Activated effector memory CD4-positive, alpha-beta T cell treated with anti-CD3 and anti-CD28 coated beads, Interleukin-2, amount 50 U/mL, for 16 hours (primary cell): Measurements from ENCODE around the gene RETN.
A peak's percentile ranks its signal among the peaks of the same experiment; 100 is the strongest.
"Not testable (repeated sequence)": the region's sequence is repeated elsewhere in the genome, so short reads cannot be mapped to it uniquely, and the experiment has no call there.

Source experiments
- DNase-seq: peaks from one replicate; pipeline ENCODE4 v3.0.0-alpha.2; 2020

RETN gene

DNA sequence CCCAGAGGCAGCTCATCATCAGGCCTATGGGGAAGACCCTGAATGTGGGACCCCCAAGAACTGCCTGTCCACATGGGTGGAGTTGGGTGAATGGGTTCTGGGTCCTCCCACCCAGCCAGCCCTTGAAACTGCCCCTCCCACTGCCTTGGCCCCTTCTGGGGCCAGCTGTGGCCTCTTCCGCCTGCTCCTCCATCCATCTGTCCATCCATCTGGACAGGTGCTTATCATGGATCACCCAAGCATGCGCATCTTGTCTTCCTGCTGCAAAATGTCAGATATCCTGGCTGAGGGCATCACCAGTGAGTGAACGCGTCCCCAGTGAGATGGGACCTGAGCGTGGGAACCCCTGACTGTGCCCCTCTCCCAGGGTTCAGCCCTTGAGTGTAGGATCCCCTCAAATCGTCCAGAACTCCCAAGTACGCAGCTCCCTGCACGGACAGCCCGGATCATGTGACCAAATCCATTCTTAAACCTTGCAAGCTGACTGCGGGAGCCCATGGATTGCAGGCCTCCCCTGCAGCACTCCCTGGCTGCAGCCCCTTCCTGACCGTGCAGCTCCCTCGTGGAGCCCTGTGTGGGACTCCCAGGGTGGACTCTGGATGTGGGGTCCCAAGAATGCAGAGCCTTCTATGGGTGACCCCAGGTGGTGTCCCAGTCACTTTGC lies 29.9 kb upstream of the RETN start:
- DNase-seq: no peak

DNA sequence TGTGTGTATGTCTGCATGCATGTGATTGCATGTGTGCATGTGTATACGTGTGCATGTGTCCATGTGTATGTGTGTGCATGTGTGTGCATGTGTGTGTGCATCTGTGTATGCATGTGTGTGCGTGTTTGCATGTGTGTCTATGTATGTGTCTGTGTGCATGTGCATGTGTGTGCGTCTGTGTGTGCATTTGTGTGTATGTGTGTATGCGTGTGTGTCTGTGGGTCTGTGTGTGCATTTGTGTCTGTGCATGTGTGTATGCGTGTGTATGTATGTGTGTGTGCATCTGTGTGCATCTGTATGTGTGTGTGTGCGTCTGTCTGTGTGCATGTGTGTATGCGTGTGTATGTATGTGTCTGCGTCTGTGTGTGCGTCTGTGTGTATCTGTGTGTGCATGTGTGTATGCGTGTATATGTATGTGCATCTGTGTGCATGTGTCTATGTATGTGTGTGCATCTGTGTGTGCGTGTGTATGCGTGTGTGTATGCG lies 28.9 kb upstream of the RETN start:
- DNase-seq: no peak

DNA sequence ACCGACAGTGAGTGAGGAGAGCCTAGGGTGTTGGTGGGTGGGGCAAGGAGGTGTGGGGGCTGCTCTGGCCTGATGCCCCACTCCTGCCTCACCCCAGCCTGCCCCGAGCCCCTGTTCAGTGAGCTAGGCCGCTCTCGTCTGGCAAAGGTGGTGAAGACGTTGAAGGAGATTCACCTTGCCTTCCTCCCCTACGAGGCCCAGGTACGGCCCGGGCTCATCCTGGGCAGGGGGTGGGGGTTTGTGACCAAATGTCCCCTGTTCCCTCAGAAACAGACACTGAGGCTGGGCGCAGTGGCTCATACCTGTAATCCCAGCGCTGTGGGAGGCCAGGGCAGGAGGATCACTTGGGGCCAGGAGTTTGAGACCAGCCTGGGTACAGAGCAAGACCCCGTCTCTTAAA lies 28.0 kb upstream of the RETN start:
- DNase-seq: no peak

DNA sequence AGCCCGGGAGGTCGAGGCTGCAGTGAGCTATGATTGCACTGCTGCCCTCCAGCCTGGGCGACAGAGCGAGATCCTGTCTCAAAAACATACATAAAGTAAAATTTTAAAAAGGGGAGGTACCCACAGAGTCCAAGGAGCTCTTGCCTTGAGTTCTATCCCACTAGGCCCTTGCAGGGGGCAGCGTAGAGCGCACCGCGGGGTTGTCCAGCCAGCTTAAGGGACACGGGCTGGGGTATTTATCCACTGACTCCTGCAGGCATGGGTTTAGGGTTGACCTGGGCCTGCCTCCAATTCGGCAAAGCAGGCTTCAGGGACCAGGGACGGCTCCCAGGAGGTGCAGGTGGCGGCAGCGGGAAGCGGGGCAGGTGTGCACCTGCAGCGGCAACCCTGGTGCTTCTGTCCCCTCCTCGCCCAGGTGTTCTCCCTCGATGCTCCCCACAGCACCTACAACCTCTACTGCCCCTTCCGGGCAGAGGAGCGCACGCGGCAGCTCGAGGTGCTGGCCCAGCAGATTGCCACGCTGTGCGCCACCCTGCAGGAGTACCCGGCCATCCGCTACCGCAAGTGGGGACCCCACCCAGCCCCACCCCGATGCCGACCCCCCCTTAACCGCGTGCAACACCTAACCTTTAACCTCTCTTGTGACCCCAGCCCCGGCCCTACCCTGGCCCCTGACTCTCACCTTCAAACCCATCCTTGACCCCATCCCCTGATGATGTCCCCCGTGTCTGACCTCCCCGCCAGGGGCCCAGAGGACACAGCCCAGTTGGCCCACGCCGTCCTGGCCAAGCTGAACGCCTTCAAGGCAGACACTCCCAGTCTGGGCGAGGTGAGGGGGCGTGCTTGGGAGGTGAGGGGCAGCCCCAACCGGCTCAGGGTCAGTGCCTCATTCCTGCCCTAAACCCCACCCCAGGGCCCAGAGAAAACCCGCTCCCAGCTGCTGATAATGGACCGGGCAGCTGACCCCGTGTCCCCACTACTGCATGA lies 27.3 kb upstream of the RETN start:
- DNase-seq: no peak

DNA sequence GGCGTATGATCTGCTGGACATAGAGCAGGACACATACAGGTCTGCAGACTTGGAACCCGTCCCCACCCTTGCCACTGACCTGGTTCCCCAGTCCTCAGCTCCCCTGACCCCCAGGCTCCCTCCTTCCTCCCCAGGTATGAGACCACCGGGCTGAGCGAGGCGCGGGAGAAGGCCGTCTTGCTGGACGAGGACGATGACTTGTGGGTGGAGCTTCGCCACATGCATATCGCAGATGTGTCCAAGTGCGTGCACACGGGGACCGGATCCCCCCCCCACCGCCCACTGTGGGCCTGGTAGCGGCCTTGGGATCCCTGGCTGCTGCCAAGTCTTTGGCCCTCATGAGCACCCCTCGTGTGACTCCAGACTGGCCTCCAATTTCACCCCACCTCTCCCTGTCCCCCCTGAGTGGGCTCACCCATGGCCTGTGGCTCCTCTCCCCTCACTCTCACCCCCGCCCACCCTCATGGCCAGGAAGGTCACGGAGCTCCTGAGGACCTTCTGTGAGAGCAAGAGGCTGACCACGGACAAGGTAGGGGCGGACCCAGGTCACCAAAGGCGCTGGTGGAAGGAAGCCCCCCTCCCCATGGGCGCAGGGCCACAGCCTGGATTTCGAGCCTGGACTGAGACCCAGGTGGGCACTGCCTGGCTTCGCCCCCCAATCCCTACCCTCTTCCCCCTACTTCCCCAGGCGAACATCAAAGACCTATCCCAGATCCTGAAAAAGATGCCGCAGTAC lies 26.4 kb upstream of the RETN start:
- no peak for DNase-seq

DNA sequence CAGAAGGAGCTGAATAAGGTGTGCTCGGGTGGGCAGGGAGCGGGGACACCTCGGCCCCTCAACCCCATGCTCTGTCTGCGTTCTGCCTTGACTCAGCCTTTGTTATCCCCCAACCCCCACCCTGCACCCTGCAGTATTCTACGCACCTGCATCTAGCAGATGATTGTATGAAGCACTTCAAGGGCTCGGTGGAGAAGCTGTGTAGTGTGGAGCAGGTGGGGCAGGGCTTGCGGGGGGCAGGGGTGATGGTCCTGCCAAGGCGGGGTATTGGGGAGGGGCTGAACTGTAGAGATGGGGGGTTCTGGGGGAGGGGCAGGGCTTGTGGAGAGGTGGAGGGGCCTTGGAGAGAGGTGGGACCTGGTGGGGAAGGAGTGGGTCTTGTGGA lies 25.8 kb upstream of the RETN start:
- no peak for DNase-seq

DNA sequence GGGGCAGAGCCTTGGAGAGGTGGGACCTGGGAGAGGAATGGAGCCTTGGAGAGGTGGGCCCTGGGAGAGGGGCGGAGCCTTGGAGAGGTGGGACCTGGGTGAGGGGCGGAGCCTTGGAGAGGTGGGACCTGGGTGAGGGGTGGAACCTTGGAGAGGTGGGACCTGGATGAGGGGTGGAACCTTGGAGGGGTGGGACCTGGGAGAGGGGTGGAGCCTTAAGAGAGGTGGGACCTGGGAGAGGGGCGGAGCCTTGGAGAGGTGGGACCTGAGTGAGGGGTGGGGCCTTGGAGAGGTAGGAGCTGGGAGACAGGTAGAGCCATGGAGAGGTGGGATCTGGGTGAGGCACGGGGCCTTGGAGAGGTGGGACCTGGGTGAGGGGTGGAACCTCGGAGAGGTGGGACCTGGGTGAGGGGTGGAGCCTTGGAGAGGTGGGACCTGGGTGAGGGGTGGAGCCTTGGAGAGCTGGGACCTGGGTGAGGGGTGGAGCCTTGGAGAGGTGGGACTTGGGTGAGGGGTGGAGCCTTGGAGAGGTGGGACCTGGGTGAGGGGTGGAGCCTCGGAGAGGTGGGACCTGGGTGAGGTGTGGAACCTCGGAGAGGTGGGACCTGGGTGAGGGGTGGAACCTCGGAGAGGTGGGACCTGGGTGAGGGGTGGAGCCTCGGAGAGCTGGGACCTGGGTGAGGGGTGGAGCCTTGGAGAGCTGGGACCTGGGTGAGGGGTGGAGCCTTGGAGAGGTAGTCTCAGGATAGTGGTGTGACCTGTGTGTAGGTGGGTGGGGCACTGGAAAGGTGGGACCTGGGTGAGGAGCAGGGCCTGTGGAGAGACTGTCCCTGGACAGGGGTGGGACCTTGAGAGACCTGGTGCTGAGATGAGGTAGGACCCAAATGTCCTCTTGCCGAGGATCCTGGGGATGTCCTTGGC lies 25.0 kb upstream of the RETN start:
- DNase-seq: not testable (repeated sequence)

DNA sequence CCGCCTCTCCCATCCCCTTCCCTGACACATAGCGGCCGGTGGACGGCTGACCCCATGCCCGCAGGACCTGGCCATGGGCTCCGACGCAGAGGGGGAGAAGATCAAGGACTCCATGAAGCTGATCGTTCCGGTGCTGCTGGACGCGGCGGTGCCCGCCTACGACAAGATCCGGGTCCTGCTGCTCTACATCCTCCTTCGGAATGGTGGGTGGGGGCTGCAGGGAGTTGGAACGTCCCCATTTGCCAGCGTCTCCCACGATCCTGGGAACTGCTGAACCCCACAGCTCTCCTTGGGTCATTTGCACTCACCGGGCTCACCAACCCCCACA lies 24.3 kb upstream of the RETN start:
- no peak for DNase-seq

DNA sequence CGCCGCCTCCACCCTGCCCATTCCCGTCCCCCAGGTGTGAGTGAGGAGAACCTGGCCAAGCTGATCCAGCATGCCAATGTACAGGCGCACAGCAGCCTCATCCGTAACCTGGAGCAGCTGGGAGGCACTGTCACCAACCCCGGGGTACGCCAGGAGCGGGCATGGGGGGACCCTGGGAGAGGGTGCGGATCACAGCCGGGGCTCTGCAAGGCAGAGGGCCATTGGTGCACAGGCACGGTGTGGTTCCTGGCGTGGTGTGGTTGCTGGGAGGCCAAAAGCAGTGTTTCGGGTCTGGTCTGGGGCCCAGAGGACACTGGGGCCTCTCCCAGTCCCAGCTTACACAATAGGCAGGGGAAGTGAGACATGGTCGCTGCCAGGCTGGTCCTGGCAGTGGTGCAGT lies 23.7 kb upstream of the RETN start:
- DNase-seq: no peak

DNA sequence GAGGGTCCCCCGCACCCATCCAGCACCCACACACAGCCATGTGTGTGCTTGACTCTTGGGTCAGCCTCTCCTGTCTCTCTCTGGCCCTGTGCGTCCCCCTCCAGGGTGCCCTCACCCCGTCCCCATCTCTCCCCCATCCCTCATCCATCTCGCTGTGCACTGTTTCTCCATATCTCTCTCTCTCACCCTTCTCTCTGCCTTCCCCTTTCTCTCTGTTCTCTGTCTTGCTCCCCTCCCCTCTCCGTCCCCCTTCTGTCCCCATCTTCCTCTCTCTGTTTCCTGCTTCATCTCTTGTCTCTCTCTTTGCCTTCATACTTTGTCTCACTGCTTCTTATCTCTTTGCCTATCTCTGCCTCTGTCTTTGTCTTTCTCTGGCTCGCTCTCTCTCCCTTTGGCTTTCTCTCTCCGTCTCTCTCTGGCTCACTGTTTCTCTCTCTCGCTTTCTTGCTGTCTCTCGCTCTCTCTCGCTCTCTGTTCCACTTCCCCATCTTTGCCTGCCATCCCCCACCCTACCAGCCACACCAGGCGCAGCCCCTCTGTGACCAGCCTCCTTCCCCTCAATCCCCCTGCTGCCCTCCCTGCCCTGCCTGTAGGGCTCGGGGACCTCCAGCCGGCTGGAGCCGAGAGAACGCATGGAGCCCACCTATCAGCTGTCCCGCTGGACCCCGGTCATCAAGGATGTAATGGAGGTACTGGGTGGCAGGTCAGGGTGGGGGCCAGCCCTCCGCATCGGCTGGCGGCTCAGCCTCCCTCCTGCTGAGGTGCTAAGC lies 23.0 kb upstream of the RETN start:
- no peak for DNase-seq

DNA sequence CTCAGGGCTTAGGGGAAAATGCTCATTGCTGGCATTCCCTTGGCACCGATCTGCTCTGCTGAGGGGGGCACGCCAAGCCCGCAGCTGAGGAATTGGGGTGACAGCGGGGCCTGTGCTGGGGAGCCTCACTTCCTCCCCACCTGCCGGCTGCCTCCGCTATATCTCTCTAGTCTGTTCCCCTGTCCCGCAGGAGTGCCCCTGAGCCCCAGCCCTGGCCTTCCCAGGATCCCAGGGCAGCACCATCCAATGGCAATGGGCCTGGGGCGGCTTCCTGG lies 22.5 kb upstream of the RETN start:
- no peak for DNase-seq

DNA sequence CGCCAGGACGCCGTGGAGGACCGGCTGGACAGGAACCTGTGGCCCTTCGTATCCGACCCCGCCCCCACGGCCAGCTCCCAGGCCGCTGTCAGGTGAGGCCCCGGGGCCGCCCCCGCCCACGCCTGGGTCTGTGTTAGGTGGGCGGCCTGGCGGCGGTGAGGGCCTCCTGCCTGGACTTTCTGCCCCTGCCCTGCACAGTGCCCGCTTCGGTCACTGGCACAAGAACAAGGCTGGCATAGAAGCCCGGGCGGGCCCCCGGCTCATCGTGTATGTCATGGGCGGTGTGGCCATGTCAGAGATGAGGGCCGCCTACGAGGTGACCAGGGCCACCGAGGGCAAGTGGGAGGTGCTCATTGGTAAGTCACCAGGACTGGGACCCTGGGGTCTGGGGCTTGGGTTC lies 21.7 kb upstream of the RETN start:
- DNase-seq: no peak

DNA sequence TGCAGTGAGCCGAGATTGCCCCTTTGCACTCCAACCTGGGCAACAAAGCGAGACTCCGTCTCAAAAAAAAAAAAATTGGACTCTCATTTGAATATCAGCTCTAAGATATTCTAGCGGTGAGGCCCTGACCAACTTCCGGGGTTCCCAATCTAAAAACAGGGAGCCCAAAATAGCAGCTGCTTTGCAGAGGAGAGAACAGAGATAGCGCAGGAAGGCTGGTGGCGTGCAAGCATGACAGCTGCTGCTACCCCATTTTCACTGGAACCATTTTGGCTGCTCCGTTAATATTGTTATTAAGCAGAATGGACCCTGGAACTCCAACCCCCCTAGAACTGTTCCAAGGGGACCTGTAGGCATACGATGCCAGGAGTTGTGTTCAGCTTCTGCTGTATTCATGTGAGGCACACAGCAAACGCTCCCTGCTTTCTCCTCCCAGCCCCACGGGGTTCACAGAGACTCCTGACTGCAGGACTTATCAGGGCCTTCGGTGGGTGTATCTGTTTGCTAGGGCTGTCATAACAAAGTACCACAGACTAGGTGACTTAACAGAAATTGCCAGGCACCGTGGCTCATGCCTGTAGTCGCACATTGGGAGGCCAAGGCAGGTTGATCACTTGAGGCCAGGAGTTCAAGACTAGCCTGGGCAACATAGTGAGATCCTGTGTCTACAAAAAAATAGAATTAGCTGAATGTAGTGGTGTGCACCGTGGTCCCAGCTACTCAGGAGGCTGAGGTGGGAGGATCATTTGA lies 20.4 kb upstream of the RETN start:
- no peak for DNase-seq

DNA sequence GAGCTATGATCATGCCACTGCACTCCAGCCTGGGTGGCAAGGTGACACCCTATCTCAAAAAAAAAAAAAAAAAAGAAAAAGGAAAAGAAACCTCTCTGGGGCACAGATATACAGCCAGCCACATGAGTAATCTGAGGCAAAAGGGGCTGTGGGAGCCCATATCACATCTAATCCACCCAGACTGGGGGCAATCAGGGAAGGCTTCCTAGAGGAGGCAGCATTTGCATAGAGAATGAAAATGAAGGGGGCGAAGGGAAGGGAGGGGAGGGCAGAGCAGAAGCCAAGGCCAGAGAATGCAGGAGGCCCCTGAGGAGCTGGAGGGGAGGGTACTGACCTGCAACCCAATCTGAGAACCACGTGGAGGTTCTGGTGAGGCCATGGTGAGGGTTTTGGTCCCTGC lies 18.7 kb upstream of the RETN start:
- DNase-seq: no peak

DNA sequence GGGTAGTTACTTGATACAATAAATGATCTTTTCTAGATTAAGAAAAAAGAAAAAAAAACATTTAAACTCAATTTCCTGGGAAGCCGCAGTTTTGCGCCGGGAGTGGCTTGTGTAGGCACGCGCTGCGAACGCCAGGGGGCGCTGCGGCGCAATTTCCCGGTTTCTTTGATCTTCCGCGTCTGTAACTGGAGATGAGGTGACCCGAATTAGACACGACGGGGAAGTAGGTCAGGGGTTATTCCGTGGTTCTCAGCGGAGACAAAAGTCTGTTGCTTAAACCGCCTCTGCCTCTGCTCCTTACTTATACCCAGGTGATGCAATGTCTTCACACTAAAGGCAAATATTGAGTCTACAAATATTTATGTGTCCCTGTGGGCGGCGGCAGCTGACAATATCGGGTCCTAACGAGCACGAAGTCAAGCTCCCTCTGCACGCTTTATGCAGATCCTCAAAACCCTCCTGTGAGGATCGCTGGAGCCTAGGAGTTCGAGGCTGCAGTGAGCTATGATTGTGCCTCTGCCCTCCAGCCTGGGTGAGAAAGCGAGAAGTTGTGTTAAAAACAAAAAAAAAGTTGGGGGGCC lies 16.7 kb upstream of the RETN start:
- DNase-seq: peak; percentile 96

DNA sequence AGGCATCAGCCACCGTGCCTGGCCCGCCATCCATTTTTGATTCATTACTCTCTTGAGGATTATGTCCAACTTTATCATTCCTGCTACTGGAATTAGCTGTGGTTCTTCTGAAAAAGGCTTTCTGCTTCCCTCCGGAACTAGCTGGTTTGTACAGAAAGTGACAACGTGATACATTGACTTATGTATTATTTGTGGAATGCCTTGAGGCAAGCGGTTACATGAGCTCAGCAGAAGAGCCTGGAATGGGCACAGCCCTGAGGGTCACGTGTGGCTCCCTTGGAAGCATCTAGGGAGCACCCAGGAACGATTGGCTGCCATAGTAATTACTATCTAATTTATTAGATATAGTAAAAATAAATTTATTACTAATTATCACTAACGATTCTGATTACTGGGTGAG lies 14.4 kb upstream of the RETN start:
- DNase-seq: no peak

DNA sequence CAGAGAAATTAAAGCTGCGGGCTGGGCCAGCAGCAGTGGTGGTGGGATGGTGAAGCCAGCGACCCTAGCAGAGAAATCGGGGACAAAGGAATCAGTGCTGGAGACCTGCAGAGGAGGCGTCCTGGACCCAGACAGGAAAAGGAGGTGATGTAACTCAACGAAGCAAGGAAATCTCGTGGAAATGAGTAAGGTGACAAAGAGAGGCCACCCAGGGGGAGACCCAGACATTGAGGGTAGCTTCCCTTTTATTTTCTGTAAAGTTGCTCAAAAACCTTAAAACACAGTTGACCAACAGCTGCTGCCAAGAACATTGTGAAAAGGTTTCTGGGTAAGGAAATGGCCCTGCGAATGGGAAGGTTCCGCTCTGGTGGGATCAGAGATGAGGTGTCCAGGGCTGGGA lies 13.3 kb upstream of the RETN start:
- DNase-seq: no peak

DNA sequence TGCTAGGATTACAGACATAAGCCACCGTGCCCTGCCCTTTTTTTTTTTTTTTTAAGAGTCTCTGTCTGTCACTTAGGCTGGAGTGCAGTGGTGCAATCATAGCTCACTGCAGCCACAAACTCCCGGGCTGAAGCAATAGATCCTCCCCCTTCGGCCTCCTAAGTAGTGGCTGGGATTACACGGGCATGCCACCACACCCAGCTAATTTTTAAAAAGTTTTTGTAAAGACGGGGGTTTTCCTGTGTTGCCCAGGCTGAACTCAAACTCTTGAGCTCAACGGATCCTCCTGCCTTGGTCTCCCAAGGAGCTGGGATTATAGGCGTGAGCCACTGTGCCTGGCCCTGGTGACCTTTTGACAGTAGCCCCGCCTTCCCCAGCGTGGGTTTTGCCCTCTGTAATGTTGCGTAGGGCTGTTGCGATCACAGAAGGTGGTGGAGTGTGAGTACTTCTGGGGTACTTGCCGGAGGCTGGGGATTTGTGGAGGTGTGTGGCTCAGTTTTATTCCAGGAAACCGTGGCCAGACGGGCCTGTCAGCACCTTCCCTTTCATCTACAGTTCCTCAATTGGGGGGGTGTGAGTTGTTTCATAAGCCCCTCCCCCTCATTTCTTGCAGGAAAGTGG lies 11.6 kb upstream of the RETN start:
- DNase-seq: no peak

DNA sequence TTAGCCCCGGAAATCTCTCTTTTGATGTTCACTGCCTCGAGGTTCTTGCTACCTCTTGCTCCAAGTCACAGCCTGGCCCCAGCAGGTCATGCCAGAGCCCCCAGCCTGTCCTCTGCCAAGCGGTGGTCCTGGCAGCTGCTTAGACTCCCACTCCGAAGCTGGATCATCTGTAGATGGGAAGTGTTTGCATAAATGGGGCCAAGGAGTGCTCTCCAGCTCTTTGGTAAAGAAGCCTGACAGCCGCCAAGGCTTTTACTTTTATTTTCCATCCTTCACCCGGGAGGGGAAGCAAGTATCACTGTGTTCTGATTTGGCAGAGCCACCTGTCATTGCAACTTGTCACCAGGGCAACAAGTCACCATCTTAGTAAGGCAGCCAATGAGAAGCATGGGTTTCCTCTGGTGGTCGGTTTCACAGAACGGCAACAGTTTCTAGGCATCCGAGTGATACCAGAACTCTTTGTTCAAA lies 10.6 kb upstream of the RETN start:
- peak; percentile 73 for DNase-seq
